ENCODE data around the gene ZNF865. TPM values are rescaled to one million over a fixed set of nuclear protein-coding genes. Genes with fewer than 3 reads are reported as not detected.

Gene ZNF865
- total and polyA plus RNA-seq, 2 donors (not counting 1 experiment from before 2014, with no cell fraction given): 11.3 to 22.7 TPM

DNA sequence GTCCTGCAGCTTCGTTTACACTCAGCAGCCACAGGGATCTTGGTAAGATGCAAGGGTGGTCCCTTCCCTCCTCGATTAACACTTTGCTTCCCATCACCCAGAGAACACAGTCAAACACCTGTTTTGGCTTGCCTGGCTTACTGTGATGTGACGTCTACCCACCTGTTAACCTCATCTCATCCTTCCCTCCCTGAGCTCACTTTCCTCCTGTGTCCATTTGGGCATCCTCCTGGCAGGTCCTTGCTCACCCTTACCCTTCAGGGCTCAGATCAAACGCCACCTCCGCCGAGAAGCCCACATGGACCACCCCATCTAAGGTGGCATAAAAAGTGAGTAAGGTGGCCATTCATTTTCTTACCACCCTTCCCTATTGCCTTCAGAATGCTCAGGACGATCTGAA, 15.3 kb upstream of the ZNF865 start:
- no peak for TF ChIP-seq EZH2 (IDR thresholded peaks at IDR 0.05; ENCODE audit: borderline replicate concordance, insufficient read depth, low read depth, low read length, poor library complexity, severe bottlenecking)
- TF ChIP-seq, protein P1, sequence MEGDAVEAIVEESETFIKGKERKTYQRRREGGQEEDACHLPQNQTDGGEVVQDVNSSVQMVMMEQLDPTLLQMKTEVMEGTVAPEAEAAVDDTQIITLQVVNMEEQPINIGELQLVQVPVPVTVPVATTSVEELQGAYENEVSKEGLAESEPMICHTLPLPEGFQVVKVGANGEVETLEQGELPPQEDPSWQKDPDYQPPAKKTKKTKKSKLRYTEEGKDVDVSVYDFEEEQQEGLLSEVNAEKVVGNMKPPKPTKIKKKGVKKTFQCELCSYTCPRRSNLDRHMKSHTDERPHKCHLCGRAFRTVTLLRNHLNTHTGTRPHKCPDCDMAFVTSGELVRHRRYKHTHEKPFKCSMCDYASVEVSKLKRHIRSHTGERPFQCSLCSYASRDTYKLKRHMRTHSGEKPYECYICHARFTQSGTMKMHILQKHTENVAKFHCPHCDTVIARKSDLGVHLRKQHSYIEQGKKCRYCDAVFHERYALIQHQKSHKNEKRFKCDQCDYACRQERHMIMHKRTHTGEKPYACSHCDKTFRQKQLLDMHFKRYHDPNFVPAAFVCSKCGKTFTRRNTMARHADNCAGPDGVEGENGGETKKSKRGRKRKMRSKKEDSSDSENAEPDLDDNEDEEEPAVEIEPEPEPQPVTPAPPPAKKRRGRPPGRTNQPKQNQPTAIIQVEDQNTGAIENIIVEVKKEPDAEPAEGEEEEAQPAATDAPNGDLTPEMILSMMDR (IDR thresholded peaks at IDR 0.05): no peak
- Histone ChIP-seq H3K36me3 (replicated peaks in 1 of 2; ENCODE audit: control extremely low read depth in 1 of 2, control insufficient read depth in 1 of 2, extremely low read depth in 1 of 2, insufficient read depth in 2 of 2, low read length in 1 of 2) (peaks cover 0 to 3% of the 10 kb centered on the region in 2 experiments), H3K9me3 (ENCODE audit: control extremely low read depth in 1 of 3, control insufficient read depth in 2 of 3, insufficient read depth in 1 of 3, low read length in 2 of 3) (no peaks in the 10 kb centered on the region), H3K4me1 (ENCODE audit: control insufficient read depth in 2 of 2, insufficient read depth in 2 of 2, low read length in 2 of 2) (peaks cover 24 to 27% of the 10 kb centered on the region in 2 donors), H3K9ac (ENCODE audit: low read length) (no peak overlapping the region), H4K20me1 (ENCODE audit: control insufficient read depth, insufficient read depth, low read length, poor library complexity, severe bottlenecking) (no peaks in the 10 kb centered on the region), H3K27me3 (replicated peaks in 1 of 4; ENCODE audit: control extremely low read depth in 1 of 4, control insufficient read depth in 3 of 4, insufficient read depth in 4 of 4, low read length in 3 of 4) (no peaks in the 10 kb centered on the region), H3K4me2 (replicated peaks; ENCODE audit: low read depth, low read length, poor library complexity, severe bottlenecking) (no peak overlapping the region), H3K27ac (ENCODE audit: low read length in 2 of 2) (no peak overlapping the region), H3K4me3 (ENCODE audit: control extremely low read depth in 1 of 5, extremely low read depth in 1 of 5, insufficient read depth in 1 of 5, low read depth in 2 of 5, low read length in 4 of 5) (no peak overlapping the region), H2AFZ (ENCODE audit: insufficient read depth, low read depth, low read length, poor library complexity, severe bottlenecking) (no peak overlapping the region), H3K79me2 (ENCODE audit: control insufficient read depth, insufficient read depth, low read length) (no peaks in the 10 kb centered on the region)
- ChIA-PET POLR2A (no interaction called here), CTCF (no interaction called here)
- Mint-ChIP-seq H3K27ac (no peak overlapping the region), H3K27me3 (no peaks in the 10 kb centered on the region), H3K9me3 (ENCODE audit: insufficient read depth) (no peaks in the 10 kb centered on the region), H3K4me1 (peaks cover 22% of the 10 kb centered on the region), H3K4me3 (no peak overlapping the region)
- WGBS (ENCODE audit: insufficient coverage): 71% methylated on average over 4 of the region's 7 CpGs
- intact Hi-C loops (cut with micrococcal nuclease): no loop called here
- DNase-seq: no peak
- ATAC-seq (ENCODE audit: low read depth): no peak

DNA sequence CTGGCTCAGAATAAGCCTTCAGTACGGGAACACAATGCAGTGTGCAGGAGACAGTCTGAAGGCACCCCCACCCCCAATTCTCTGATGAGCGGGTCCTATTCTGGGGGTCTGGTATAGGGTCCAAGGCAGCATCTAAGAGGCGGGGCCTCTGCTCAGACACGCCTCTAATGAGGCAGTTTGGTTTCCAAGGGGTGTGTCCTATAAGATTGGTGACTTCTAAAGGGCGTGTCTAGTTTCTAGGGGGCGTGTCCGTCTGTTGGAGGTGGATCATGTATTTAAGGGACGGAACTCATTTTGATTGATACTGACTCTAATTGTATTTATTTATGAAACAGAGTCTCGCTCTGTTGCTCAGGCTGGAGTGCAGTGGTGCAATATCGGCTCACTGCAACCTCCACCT, 14.8 kb upstream of the ZNF865 start:
- Histone ChIP-seq H3K9me3 (ENCODE audit: control extremely low read depth in 1 of 3, control insufficient read depth in 2 of 3, insufficient read depth in 1 of 3, low read length in 2 of 3) (no peaks in the 10 kb centered on the region), H3K9ac (ENCODE audit: low read length) (no peak overlapping the region), H3K27ac (ENCODE audit: low read length in 2 of 2) (no peak overlapping the region), H3K36me3 (replicated peaks in 1 of 2; ENCODE audit: control extremely low read depth in 1 of 2, control insufficient read depth in 1 of 2, extremely low read depth in 1 of 2, insufficient read depth in 2 of 2, low read length in 1 of 2) (peaks cover 0 to 7% of the 10 kb centered on the region in 2 experiments), H3K27me3 (replicated peaks in 1 of 4; ENCODE audit: control extremely low read depth in 1 of 4, control insufficient read depth in 3 of 4, insufficient read depth in 4 of 4, low read length in 3 of 4) (no peaks in the 10 kb centered on the region), H2AFZ (ENCODE audit: insufficient read depth, low read depth, low read length, poor library complexity, severe bottlenecking) (no peak overlapping the region), H3K79me2 (ENCODE audit: control insufficient read depth, insufficient read depth, low read length) (no peaks in the 10 kb centered on the region), H3K4me1 (ENCODE audit: control insufficient read depth in 2 of 2, insufficient read depth in 2 of 2, low read length in 2 of 2) (peaks cover 20 to 25% of the 10 kb centered on the region in 2 donors), H3K4me2 (replicated peaks; ENCODE audit: low read depth, low read length, poor library complexity, severe bottlenecking) (no peak overlapping the region), H4K20me1 (ENCODE audit: control insufficient read depth, insufficient read depth, low read length, poor library complexity, severe bottlenecking) (no peaks in the 10 kb centered on the region), H3K4me3 (ENCODE audit: control extremely low read depth in 1 of 5, extremely low read depth in 1 of 5, insufficient read depth in 1 of 5, low read depth in 2 of 5, low read length in 4 of 5) (no peak overlapping the region)
- intact Hi-C loops (cut with micrococcal nuclease): no loop called here
- CTCF ChIA-PET: no interaction called here
- WGBS (ENCODE audit: insufficient coverage): no CpG with 5 or more reads among the region's 10 CpGs
- no peaks in the 10 kb centered on the region for H3K9me3 Mint-ChIP-seq (ENCODE audit: insufficient read depth)
- no peak for DNase-seq
- no peak for TF ChIP-seq EZH2 (IDR thresholded peaks at IDR 0.05; ENCODE audit: borderline replicate concordance, insufficient read depth, low read depth, low read length, poor library complexity, severe bottlenecking)
- TF ChIP-seq, protein P1 (IDR thresholded peaks at IDR 0.05): no peak
- no peak overlapping the region for H3K27ac Mint-ChIP-seq
- POLR2A ChIA-PET: no interaction called here
- peaks cover 18% of the 10 kb centered on the region for H3K4me1 Mint-ChIP-seq
- no peaks in the 10 kb centered on the region for H3K27me3 Mint-ChIP-seq
- no peak overlapping the region for H3K4me3 Mint-ChIP-seq
- ATAC-seq (ENCODE audit: low read depth): no peak
